ENCODE results near the gene EXOC6B.

EXOC6B gene

GRCh38 chr2:72825257-72826155, at the start of gene EXOC6B:
Gene EXOC6B, minus strand, starts transcription at chr2:72826033.
- DNase-seq: peak; percentile 79

GRCh38 chr2:72871880-72872279, 46.0 kb upstream of the EXOC6B start:
- DNase-seq: no peak

GRCh38 chr2:72871060-72871459, 45.2 kb upstream of the EXOC6B start:
- DNase-seq: no peak

GRCh38 chr2:72864500-72864899, 38.7 kb upstream of the EXOC6B start:
- DNase-seq: no peak

DNA sequence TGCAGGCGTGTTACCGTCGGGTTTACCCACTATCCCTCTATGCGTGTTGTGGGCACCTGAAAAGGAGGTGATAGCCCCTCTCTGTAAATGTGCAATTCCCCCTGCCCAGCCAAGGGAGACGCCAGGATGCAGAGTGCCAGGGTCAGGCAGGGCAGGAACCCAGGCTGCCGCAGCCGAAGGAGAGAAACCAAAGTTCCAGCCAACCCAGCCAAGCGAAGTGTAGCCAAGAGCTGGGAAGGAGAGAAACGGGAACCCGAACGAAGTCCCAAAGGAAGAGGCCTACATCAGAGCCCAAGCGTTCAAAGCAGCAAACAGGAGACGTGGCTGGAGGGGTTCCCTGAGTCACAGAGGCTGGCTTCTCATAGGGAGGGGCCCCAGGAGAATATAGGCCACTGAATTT, 37.2 kb upstream of the EXOC6B start:
- no peak for DNase-seq

DNA sequence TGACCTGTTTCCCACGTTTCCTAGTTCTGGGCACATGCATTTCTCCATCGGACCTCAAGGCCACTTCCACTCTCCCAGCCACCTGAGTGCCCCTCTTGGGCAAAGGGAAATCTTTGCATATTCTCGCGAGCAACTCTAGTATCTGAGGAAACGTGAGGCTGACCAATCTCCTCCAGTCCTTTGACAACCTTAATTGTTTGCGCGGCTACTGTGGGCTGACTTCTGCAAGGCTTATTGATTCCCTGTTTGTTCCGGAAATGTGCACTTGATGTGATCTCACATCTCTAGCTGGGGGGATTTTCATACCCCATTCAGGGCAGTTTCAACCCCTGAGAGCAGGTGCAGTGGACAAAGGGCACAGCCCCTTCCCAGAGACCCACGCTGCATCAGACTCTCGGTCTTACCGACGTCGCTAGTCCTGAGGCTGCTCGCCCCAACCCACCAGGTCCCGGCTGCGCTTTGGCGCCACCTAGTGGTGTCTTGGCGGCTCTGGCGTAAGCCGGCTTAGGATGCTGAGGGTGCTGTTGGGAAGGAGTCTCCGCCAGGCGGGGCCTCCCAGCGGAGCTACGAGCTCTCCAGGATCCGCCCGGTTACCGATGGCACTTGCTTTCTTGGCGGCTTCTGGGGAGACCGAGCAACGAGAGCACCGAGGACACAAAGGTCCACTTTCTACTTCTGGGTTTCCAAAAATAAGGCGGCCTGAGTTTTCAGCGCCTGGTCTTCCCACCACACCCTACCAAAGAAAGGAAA, 36.6 kb upstream of the EXOC6B start:
- peak; percentile 71 for DNase-seq

DNA sequence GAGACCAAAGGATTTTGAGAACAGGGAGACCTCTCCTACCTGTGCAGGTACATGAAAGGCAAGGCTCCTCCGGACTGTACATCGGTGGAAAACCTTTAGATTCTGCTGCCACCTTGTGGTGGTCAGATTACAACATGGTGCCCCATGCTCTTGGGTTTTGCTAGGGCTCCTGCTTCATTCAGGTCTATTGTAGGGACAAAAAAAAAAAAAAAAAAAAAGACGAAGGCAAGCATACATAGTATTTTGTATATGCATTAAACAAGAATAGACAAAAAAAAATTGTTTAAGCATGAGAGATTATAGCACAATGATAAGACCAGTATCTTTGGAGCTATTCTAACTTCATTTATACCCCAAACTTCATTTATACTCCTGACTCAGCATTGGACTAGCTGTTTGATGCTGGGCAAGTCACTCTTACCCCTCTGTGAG, 34.0 kb upstream of the EXOC6B start:
- DNase-seq: peak; percentile 10

DNA sequence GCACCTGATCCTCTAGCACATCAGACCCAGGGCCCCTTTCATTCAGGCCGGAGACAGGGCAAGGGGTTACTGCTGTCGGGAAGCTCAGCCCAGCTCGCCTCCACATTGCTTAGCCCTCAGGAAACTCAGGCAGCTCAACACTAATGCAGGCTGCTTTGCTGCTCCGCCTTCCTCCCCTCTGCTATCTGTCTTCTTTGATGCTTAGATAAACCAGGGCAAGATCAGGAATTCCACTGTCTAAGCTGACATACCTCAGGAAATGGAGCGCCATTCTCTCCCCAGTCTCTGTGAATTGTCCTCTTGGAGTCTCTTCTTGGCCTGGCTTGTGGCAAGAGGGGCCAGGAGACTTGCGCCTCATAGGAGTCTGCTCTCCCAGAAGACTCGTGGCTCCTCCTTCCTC, 25.5 kb upstream of the EXOC6B start:
- DNase-seq: no peak

DNA sequence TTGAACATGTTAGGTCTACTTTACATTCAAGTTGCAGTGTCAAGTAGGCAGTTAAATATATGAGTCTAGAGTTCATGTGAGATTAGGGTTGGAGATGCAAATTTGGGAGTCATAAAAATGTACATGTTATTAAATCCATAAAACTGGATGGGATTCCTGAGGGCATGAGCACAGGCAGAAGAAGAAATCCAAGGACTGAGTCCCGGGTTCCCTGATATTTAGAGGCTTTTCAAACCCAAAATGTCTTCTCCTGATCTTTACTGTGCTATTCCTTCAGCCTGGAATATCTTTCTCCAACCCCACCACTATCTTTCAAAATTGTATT, 23.3 kb upstream of the EXOC6B start:
- no peak for DNase-seq

DNA sequence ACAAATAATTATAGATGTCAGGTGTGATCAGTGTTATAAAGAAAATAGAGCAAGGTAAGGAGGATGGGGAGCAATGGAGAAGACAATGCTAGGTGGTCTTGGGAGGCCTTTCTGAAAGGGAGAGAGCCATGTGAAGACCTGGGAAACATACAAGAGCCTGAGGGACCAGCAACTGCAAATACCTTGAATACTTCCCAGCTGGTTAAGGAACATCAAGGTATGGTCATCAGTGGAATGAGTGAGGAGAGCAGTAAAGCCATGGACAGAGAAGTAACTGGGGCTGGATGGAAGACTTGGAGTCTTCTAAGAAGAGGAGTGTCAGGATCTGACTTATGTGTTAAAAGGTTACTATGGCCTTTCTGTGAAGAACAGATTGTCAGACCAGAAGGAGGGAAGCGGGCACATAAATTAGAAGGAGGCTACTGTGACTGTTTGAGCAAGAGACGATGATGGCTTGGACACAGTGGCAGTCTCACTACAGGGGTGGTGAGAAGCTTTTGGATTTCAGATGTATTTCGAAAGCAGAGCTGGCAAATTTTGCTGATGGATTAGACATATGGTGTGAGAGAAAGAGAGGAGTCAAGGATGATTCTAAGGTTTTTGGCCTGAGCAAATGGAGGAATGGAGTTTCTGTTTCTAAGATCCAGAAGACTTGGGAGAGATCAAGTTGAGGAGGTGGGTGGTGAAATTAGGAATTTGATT, 22.8 kb upstream of the EXOC6B start:
- DNase-seq: no peak

- no peak for DNase-seq
Measured at GRCh38 chr2:72847534-72848315, 21.9 kb upstream of the EXOC6B start.

- DNase-seq: no peak
Measured at GRCh38 chr2:72846171-72847095, 20.6 kb upstream of the EXOC6B start.

- DNase-seq: no peak
Measured at GRCh38 chr2:72843301-72843700, 17.5 kb upstream of the EXOC6B start.

DNA sequence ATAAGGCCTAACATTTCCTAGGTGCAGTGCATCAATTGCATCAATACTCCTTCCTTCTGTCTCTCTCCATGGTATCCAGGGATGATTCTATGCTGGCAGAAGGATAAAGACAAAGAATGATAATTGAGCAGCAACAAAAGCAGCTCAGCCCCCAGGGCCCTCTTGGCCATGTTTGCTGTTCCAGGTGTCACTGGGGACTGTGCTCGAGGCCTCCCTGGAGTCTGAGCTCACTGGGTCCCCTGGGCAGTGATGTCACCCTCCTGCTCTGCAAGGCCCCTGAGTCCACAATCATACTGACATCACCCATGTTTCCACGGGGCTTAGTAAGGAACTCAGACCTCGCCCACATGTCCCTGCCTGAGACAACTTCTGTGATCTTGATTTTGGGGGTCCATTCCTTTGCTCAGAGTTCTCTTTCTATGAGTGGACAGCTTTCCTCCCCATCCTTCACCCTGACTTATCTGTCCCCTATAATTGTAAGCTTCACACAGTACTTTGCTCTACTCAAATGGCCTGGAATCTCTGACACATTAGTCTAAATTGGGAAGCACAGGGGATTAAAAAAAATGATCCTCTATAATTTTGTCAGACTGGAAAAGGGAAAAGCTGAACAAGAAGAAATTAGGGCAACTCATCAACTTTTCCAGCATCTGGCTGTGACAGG, 15.8 kb upstream of the EXOC6B start:
- peak; percentile 17 for DNase-seq

GRCh38 chr2:72840066-72840465, 14.2 kb upstream of the EXOC6B start:
- DNase-seq: no peak

DNA sequence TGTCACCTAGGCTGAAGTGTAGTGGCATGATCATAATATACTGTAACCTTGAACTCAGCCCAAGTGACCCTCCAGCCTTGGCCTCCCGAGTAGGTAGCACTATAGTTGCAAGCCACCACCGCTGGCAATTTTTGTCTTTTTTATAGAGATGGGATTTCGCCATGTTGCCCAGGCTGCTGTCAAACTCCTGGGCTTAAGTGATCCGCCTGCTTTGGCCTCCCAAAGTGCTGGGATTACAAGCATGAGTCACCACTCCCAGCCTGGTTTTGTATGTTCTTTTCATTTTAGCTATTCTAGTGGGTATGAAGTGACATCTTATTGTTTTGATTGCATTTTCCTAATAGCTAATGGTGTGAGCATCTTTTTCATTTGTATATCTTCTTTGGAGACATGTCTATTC, 11.3 kb upstream of the EXOC6B start:
- DNase-seq: no peak

DNA sequence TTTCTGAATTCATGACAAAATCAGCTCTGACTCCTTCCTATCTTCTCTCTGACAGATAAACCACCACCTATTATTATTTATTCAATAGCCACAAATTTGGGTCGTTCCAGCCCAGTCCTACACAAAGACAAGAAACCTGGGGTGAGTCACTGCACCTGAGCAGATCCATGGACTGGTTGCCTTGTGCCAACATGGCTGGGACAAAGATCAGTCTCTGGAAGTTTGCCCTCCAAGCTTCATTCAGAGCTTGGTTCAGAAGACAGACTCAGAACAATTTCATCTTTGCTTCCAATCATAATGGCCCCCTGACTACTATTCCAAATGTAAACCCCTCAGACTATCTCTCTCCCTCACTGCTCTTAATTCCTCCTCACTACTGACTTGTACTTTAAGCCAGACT, 9.6 kb upstream of the EXOC6B start:
- DNase-seq: no peak

DNA sequence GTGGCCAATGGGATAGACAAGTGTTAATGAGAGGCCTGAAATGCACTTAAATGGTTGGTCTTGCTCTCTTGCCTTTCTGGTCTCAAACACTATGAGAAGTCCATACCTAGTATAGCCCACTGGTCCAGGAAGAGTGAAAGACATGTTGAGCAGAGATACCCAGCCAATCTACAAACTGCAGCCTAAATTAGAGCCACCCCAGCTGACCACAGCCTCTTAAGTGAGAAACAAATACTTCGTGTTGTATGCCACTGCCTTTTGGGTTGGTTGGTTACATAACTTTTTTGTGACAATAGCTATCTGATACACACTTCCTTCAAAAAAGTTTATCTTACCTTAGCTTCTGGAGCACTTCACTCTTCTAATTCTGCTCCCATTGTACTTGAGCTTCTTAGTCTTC, 8.8 kb upstream of the EXOC6B start:
- DNase-seq: no peak

DNA sequence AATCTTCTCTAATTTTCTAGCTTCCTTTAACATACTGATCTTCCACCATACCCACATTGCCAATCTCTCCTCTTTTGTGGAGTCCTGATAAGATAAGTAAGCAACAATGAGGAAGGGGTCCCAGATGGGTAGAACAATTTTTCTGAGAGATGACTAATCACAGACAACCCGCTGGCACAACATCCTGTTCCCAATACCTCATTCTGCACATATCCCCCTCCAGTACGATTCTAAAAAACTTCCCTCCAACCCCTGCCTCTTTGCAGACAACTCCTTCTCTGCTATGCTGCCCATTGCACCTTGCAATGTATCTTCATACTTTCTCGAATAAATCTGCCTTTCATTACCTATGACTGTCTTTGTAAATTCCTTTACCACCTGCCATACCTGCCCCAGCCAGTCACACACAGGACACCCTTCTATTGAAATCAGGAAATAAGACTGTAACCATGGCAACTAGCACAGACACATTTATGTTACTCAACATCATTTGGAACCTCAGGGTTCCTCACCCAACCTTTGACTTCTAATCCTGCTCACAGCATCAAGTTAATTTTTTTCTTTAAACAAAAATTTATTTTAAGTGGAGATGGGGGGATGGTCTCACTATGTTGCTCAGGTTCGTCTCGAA, 7.4 kb upstream of the EXOC6B start:
- DNase-seq: no peak

DNA sequence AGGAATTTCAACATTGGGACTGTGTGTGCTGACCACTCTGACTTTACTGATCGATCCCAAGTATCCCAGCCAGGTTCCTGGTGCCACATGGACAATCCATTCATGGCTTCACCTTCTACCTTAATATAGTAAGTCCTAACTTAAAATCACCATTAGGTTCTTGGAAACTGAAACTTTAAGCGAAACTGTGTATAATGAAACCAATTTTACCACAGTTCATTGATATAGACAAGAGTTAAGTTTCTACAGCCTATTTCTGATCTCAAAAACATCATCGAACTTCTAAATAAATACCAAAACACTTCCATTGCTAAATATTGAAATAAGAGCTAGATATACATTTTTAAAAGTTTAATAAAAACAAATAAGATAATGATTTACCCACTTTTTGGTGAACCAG, 4.4 kb upstream of the EXOC6B start:
- DNase-seq: no peak

All from NCI-H2107 (cell line).